Heart right ventricle (tissue), 16 donors: ENCODE data around the gene GCLC. TPM values are rescaled to one million over a fixed set of nuclear protein-coding genes. Genes with fewer than 3 reads are reported as not detected.

Source experiments
- ATAC-seq, 8 donors: fragments of 200-7000 bp; cut with Tn5 transposase; one replicate each; pipeline ENCODE4 v1.9.1; 2020; ENCODE audit warnings: mild to moderate bottlenecking in 8 of 8, moderate library complexity in 8 of 8, moderate number of reproducible peaks in 1 of 8
- DNase-seq, 2 donors: peaks; one replicate each; pipeline ENCODE4 v3.0.0-alpha.2; 2020
- H3K27ac ChIP-seq, 10 donors: fragments of 200-600 bp; sonication (generic) in 2 of 10; one replicate each; pipeline versions ENCODE4 v1.5.0 to v1.8.0; 2020 to 2022; ENCODE audit warnings: mild to moderate bottlenecking in 3 of 10
- H3K27me3 ChIP-seq, 7 donors: fragments of 200-600 bp; one replicate each; pipeline ENCODE4 v1.8.0; 2021 to 2022; ENCODE audit warnings: mild to moderate bottlenecking in 2 of 7
- H3K36me3 ChIP-seq, 9 donors: fragments of 200-600 bp; sonication (generic) in 1 of 9; one replicate each; pipeline versions ENCODE4 v1.5.0 to v1.8.0; 2020 to 2022; ENCODE audit warnings: mild to moderate bottlenecking in 2 of 9
- H3K4me1 ChIP-seq, 9 donors: fragments of 200-600 bp; sonication (generic) in 1 of 9; one replicate each; pipeline versions ENCODE4 v1.5.0 to v1.8.0; 2020 to 2022; ENCODE audit warnings: mild to moderate bottlenecking in 4 of 9
- H3K4me3 ChIP-seq, 10 donors: fragments of 200-600 bp; sonication (generic) in 2 of 10; one replicate each; pipeline versions ENCODE4 v1.5.0 to v1.8.0; 2020 to 2022; ENCODE audit warnings: mild to moderate bottlenecking in 7 of 10, moderate library complexity in 2 of 10
- H3K9me3 ChIP-seq, 11 donors: fragments of 200-600 bp in 10 of 11; sonication (generic) in 2 of 11; one replicate each; pipeline versions ENCODE4 v1.5.0 to v1.8.0; 2013 to 2022; ENCODE audit warnings: mild to moderate bottlenecking in 2 of 11, control low read depth in 1 of 11, moderate library complexity in 1 of 11
- CTCF ChIP-seq, 9 donors: fragments of 200-600 bp; sonication (generic) in 2 of 9; IDR thresholded peaks; one replicate each; pipeline versions ENCODE4 v1.5.0 to v1.8.0; 2021 to 2022; ENCODE audit warnings: antibody characterized with exemption in 9 of 9, mild to moderate bottlenecking in 5 of 9, moderate library complexity in 1 of 9
- WGBS, 2 donors: extraction: QIAGEN DNeasy Blood & Tissue Kit; methylation state at CpG; one replicate each; pipeline ENCODE4 v1.1.7; 2013; ENCODE audit warnings: inconsistent platforms in 1 of 2; 5-methylcytosine and 5-hydroxymethylcytosine counted together
- intact Hi-C, 10 donors: fragments of 100-400 bp; cut with DNase I; formaldehyde crosslinking; loops; one replicate each; pipeline versions ENCODE4 v1.11.1 to v1.14.2; 2022
- polyA plus RNA-seq, 2 donors: library from polyadenylated mRNA; stranded (reverse); fragments of 200-250 nt; gene quantifications; one replicate each; pipeline ENCODE4 v1.2.3, GENCODE V29; 2013
- total RNA-seq, 10 donors: library from RNA; stranded (reverse); fragmentation: NEBNext Ultra II Directional in 3 of 10; extraction: Animal tissue kit (Norgen Biotek cat#: 25700) in 3 of 10; gene quantifications; one replicate each; pipeline versions ENCODE4 v1.2.1 to v1.2.4, GENCODE V29; 2021 to 2023
- donor health status: Arrhythmogenic right ventricular cardiomyopathy.
- donor health status: ischemic (EF 13 %, LVEDD 7.1; RV severe dilation, severe dysfunction).
- donor health status: healthy with polysubstance abuse.
- donor health status: DM: no; HTN: yes; CAD: no.
- donor health status: DM: no; HTN: no; CAD: no.
- donor health status: ischemic (EF 25% LVEDD 6.9; RV normal size, moderate dysfunction).
- donor health status: ischemic (EF 25% LVEDD 5.7; RV mildly dilated, moderate dysfunction).
- donor health status: healthy.
- donor health status: DM: yes; HTN: yes; CAD: no.
- donor health status: Ischemic cardiomyopathy.
- donor health status: ischemic (EF 35%, LVEDD 5.7; RV mildly dilated, moderate dysfunction).
- donor health status: nonischemic (EF 11% LVEDD 7.7; RV severe dilation, severe dysfunction).
- donor health status: DM: yes; HTN: yes; CAD: no.
- donor health status: PGD.
- donor health status: ischemic (EF 29% LVEDD 5.4; RV normal size, mild dysfunction).
- donor health status: nonischemic (EF 23%, LVEDD 6.1; RV moderate dilation, normal function).

The GCLC gene
- total and polyA plus RNA-seq, 12 donors, result 6.0 to 42.8 (median 34.2) TPM

DNA sequence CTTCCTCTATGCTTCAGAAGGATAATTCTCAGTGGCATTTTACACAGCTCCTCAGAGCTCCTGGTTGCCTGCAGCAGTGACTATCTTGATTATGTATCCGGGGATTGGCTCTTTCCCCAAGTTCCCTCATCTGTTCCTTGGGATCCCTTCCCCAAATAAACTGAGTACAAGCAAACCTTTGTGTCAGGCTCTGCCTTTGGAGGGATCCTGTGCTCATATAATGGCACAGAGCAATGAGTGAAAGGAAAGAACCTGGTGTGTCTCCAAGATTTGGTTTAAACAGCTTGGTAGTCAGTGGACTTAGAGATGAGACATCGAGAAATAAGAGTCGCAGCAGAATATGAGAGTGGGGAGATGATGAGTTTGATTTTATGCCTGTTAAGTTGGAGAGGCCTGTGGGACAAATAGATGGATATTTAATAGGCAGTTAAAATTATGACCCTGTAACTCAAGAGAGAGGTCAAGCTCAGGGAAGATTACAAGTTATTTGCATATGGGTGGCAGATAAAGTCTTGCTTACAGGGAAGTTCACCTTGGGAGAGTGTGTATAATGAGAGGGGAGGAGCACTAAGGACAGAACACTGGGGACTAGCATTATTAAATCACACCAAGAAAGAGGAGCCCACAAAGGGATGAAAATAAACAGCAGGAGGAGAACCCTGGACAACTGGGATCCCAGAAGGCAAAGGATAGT is 44.1 kb upstream of the GCLC start:
- 81 to 84% methylated on average over 3 of the region's 3 CpGs for WGBS, 2 donors

GRCh38 chr6:53587291-53587690 is 42.4 kb upstream of the GCLC start:
- H3K4me3 ChIP-seq, result no peak overlapping the region
- intact Hi-C loops, result no loop called here
- no peak for ATAC-seq

More for the DNA sequence above, 44.1 kb upstream of the GCLC start:
- peaks cover 0 to 22% (median 0%) of the 10 kb centered on the region in 9 donors for H3K4me1 ChIP-seq
- DNase-seq (no peak), ATAC-seq (no peak)
- no peaks in the 10 kb centered on the region for H3K9me3 ChIP-seq
- intact Hi-C loops, result no loop called here
- no peak overlapping the region for H3K27ac ChIP-seq
- TF ChIP-seq CTCF (IDR thresholded peaks at IDR 0.05), result no peak
- no peaks in the 10 kb centered on the region for H3K27me3 ChIP-seq
- no peaks in the 10 kb centered on the region for H3K36me3 ChIP-seq
- no peak overlapping the region for H3K4me3 ChIP-seq

GRCh38 chr6:53585208-53585900 is 40.5 kb upstream of the GCLC start:
- intact Hi-C loops, result no loop called here
- Histone ChIP-seq H3K36me3 (no peaks in the 10 kb centered on the region), H3K4me3 (no peak overlapping the region), H3K9me3 (no peaks in the 10 kb centered on the region), H3K4me1 (peaks cover 0 to 49% (median 0%) of the 10 kb centered on the region in 9 donors), H3K27ac (peak overlapping the region in 1 of 10 donors; percentile 20), H3K27me3 (no peaks in the 10 kb centered on the region)
- no peak for DNase-seq
- TF ChIP-seq CTCF (IDR thresholded peaks at IDR 0.05), result no peak
- ATAC-seq, result no peak
- 84 to 89% methylated on average over 7 of the region's 7 CpGs for WGBS, 2 donors

More at GRCh38 chr6:53587291-53587690, 42.4 kb upstream of the GCLC start:
- DNase-seq, result no peak
- Histone ChIP-seq H3K27me3 (no peaks in the 10 kb centered on the region), H3K4me1 (peaks cover 0 to 32% (median 0%) of the 10 kb centered on the region in 9 donors), H3K27ac (no peak overlapping the region), H3K9me3 (no peaks in the 10 kb centered on the region), H3K36me3 (no peaks in the 10 kb centered on the region)
- 90 to 97% methylated on average over 1 of the region's 1 CpG for WGBS, 2 donors
- no peak for TF ChIP-seq CTCF (IDR thresholded peaks at IDR 0.05)

DNA sequence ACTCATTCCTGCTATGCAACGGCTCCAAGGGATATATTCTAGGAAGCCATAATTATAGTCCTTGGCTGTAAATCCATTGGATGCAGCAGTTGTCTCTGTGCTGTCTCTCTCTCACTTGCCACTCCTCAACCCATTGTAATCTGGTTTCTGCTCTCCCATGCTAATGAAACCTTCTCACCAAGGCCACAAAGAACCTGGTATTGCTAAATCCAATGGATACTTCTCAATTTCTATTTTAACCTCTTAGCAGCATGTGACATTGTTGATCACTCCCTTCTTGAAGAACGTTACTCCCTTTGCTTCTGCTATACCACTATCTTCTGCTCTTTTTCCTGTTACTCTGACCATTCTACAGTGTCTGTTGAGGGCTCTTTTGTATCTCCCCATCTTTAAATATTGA is 39.8 kb upstream of the GCLC start:
- Histone ChIP-seq H3K36me3 (no peaks in the 10 kb centered on the region), H3K4me1 (peaks cover 0 to 52% (median 0%) of the 10 kb centered on the region in 9 donors), H3K9me3 (no peaks in the 10 kb centered on the region), H3K27ac (peak overlapping the region in 1 of 10 donors; percentile 20), H3K4me3 (no peak overlapping the region), H3K27me3 (no peaks in the 10 kb centered on the region)
- no peak for TF ChIP-seq CTCF (IDR thresholded peaks at IDR 0.05)
- 77 to 80% methylated on average over 2 of the region's 2 CpGs for WGBS, 2 donors
- no peak for ATAC-seq
- no peak for DNase-seq
- intact Hi-C loops, result no loop called here
